ENCODE measurements around the gene BBLN. TPM values are rescaled to one million over a fixed set of nuclear protein-coding genes. Genes with fewer than 3 reads are reported as not detected.
A peak's percentile ranks its signal among the peaks of the same experiment; 100 is the strongest.
"Not testable (repeated sequence)": the region's sequence is repeated elsewhere in the genome, so short reads cannot be mapped to it uniquely, and the experiment has no call there.

The BBLN gene
- total RNA-seq: 10 to 100 TPM; 65.7 to 82.1 TPM
- polyA plus RNA-seq (2013, experiment 1 of 2): 105 TPM
- polyA plus RNA-seq (2013, experiment 2 of 2): 99.0 TPM
- long read RNA-seq, experiment 1, transcript C9orf16-201 (2 exons, 713 nt): major isoform, 53 of 57 reads
- long read RNA-seq, experiment 1, partial matches to known transcripts: 0 of 57 reads
- long read RNA-seq, experiment 1, other reads (novel, unspliced or antisense): 4 of 57 reads
- long read RNA-seq, experiment 2, transcript C9orf16-201 (2 exons, 713 nt): major isoform, 50 of 54 reads
- long read RNA-seq, experiment 2, partial matches to known transcripts: 0 of 54 reads
- long read RNA-seq, experiment 2, other reads (novel, unspliced or antisense): 3 of 54 reads
- long read RNA-seq, experiment 3, transcript C9orf16-201 (2 exons, 713 nt): major isoform, 18 of 27 reads
- long read RNA-seq, experiment 3, partial matches to known transcripts: 1 of 27 reads
- long read RNA-seq, experiment 3, other reads (novel, unspliced or antisense): 4 of 27 reads
- long read RNA-seq, experiment 4, partial matches to known transcripts: 1 of 9 reads
- long read RNA-seq, experiment 4, other reads (novel, unspliced or antisense): 5 of 9 reads

GRCh38 chr9:128159784-128160602, at the start of gene BBLN:
TSS of gene BBLN (plus strand) at chr9:128160265. CDS start at chr9:128160408, 143 bp downstream.
- Histone ChIP-seq H3K36me3 (ENCODE audit: control insufficient read depth, insufficient read depth, low read length) (peaks cover 28% of the 10 kb centered on the region), H3K9ac (ENCODE audit: extremely low read depth, low read length, poor library complexity, severe bottlenecking) (peak within 1 kb of the TSS; percentile 88), H3K9me3 (ENCODE audit: control insufficient read depth, low read length) (no peaks in the 10 kb centered on the region), H3K27ac (ENCODE audit: low read depth, low read length) (peak within 1 kb of the TSS; percentile 69), H3K4me1 (ENCODE audit: control insufficient read depth, insufficient read depth, low read length) (no peaks in the 10 kb centered on the region), H3K4me3 (ENCODE audit: low read length) (peak within 1 kb of the TSS; percentile 95), H3K27me3 (ENCODE audit: control insufficient read depth, insufficient read depth, low read length, poor library complexity, severe bottlenecking) (no peaks in the 10 kb centered on the region)
- Mint-ChIP-seq H3K36me3 (ENCODE audit: low read depth) (peaks cover 21% of the 10 kb centered on the region), H3K4me1 (peaks cover 6% of the 10 kb centered on the region), H3K27me3 (ENCODE audit: insufficient read depth) (peaks cover 3% of the 10 kb centered on the region), H3K4me3 (peak within 1 kb of the TSS; percentile 71), H3K9me3 (no peaks in the 10 kb centered on the region), H3K27ac (peak within 1 kb of the TSS; percentile 81)
- TF ChIP-seq CTCF (conservative IDR thresholded peaks at IDR 0.05): no peak
- DNase-seq: peak; percentile 99
- WGBS, 2 experiments (ENCODE audit: insufficient coverage in 1 of 2, insufficient read length in 1 of 2): 1 to 7% methylated on average over 3 to 74 of the region's 77 CpGs

- H3K27ac Mint-ChIP-seq; DNase-seq; H3K27ac ChIP-seq (ENCODE audit: low read depth, low read length); H3K4me1 Mint-ChIP-seq; H3K27me3 Mint-ChIP-seq (ENCODE audit: insufficient read depth); H3K4me1 ChIP-seq (ENCODE audit: control insufficient read depth, insufficient read depth, low read length); H3K9ac ChIP-seq (ENCODE audit: extremely low read depth, low read length, poor library complexity, severe bottlenecking); H3K4me3 ChIP-seq (ENCODE audit: low read length); H3K27me3 ChIP-seq (ENCODE audit: control insufficient read depth, insufficient read depth, low read length, poor library complexity, severe bottlenecking); H3K4me3 Mint-ChIP-seq; H3K9me3 ChIP-seq (ENCODE audit: control insufficient read depth, low read length); H3K9me3 Mint-ChIP-seq: not testable (repeated sequence)
- peaks cover 44% of the 10 kb centered on the region for H3K36me3 ChIP-seq (ENCODE audit: control insufficient read depth, insufficient read depth, low read length)
- H3K36me3 Mint-ChIP-seq (ENCODE audit: low read depth): peaks cover 35% of the 10 kb centered on the region
- 93 to 98% methylated on average over 10 to 12 of the region's 12 CpGs for WGBS, 2 experiments (ENCODE audit: insufficient coverage in 1 of 2, insufficient read length in 1 of 2)
These were observed 48.3 kb upstream of the BBLN start for GRCh38 chr9:128111726-128112125.

- no peak for TF ChIP-seq CTCF (conservative IDR thresholded peaks at IDR 0.05)
- WGBS, 2 experiments (ENCODE audit: insufficient coverage in 1 of 2, insufficient read length in 1 of 2): 92 to 95% methylated on average over 6 to 12 of the region's 12 CpGs
These were observed 46.3 kb upstream of the BBLN start for GRCh38 chr9:128113526-128114325.

More at GRCh38 chr9:128113526-128114325, 46.3 kb upstream of the BBLN start:
- peaks cover 30% of the 10 kb centered on the region for H3K36me3 ChIP-seq (ENCODE audit: control insufficient read depth, insufficient read depth, low read length)
- Mint-ChIP-seq H3K27ac (no peak overlapping the region), H3K4me1 (peaks cover 9% of the 10 kb centered on the region), H3K4me3 (no peak overlapping the region), H3K36me3 (ENCODE audit: low read depth) (peaks cover 23% of the 10 kb centered on the region), H3K27me3 (ENCODE audit: insufficient read depth) (no peaks in the 10 kb centered on the region), H3K9me3 (peaks cover 4% of the 10 kb centered on the region)
- H3K9me3 ChIP-seq (ENCODE audit: control insufficient read depth, low read length): peaks cover 7% of the 10 kb centered on the region
- peak; percentile 45 for DNase-seq
- no peaks in the 10 kb centered on the region for H3K4me1 ChIP-seq (ENCODE audit: control insufficient read depth, insufficient read depth, low read length)
- no peaks in the 10 kb centered on the region for H3K27me3 ChIP-seq (ENCODE audit: control insufficient read depth, insufficient read depth, low read length, poor library complexity, severe bottlenecking)
- no peak overlapping the region for H3K4me3 ChIP-seq (ENCODE audit: low read length)
- no peak overlapping the region for H3K9ac ChIP-seq (ENCODE audit: extremely low read depth, low read length, poor library complexity, severe bottlenecking)
- H3K27ac ChIP-seq (ENCODE audit: low read depth, low read length): no peak overlapping the region

Data from endodermal cell (in vitro differentiated cells).